LNCaP clone FGC (cell line): ENCODE measurements around the gene GYG2.
"Not testable (repeated sequence)": the region's sequence is repeated elsewhere in the genome, so short reads cannot be mapped to it uniquely, and the experiment has no call there.

Source experiments
- DNase-seq: peaks from one replicate; pipeline ENCODE4 v3.0.0-alpha.2; 2011; ENCODE audit warnings: low read depth
- H3K4me3 ChIP-seq: 2 replicates; pipeline ENCODE4 v1.5.1; 2011; ENCODE audit warnings: mild to moderate bottlenecking, low read depth, low read length, control low read depth
- TF ChIP-seq, protein P1 (sequence below): IDR thresholded peaks from 2 replicates; pipeline ENCODE4 v1.5.1; 2012; ENCODE audit warnings: mild to moderate bottlenecking; ENCODE audit not compliant: control insufficient read depth, insufficient read depth; ENCODE audit errors: extremely low read depth

Gene GYG2

DNA sequence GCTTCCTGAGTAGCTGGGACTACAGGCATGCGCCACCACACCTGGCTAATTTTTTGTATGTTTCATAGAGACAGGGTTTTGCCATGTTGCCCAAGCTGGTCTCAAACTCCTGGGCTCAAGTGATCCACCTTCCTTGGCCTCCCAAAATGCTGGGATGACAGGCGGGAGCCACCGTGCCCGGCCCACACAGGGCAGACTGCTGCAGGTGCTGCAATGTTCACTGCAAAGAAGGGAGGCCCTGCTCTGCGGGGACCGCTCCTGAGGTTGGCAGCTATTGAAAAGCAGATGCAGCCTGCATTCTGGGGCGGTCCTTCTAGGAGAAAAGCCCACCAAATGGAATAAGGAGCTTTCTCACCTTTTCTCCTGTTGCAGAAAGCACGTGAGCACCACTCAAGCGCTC lies 95.4 kb downstream of the GYG2 start:
- H3K4me3 ChIP-seq: no peak overlapping the region
- no peak for DNase-seq
- TF ChIP-seq, protein P1, sequence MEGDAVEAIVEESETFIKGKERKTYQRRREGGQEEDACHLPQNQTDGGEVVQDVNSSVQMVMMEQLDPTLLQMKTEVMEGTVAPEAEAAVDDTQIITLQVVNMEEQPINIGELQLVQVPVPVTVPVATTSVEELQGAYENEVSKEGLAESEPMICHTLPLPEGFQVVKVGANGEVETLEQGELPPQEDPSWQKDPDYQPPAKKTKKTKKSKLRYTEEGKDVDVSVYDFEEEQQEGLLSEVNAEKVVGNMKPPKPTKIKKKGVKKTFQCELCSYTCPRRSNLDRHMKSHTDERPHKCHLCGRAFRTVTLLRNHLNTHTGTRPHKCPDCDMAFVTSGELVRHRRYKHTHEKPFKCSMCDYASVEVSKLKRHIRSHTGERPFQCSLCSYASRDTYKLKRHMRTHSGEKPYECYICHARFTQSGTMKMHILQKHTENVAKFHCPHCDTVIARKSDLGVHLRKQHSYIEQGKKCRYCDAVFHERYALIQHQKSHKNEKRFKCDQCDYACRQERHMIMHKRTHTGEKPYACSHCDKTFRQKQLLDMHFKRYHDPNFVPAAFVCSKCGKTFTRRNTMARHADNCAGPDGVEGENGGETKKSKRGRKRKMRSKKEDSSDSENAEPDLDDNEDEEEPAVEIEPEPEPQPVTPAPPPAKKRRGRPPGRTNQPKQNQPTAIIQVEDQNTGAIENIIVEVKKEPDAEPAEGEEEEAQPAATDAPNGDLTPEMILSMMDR: no peak

DNA sequence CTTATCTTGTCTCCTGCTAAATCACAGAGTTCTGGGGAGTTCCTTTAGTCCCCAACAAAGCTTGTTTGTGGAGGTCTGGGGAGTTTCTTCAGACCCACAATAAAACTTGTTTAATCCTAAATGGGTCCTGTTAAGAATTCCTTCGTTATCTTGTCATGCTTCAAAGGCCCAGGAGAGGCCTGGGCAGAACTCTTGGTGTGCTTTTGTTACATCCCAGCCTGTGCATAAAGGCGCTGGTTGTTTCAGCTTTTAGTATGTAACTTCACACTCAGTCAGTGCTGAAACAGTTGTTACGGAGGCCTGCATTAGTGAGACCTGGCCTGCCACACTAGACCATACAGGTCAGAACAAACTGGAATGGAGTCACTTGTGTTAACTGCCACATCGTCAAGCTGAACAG lies 97.5 kb downstream of the GYG2 start:
- DNase-seq: not testable (repeated sequence)

DNA sequence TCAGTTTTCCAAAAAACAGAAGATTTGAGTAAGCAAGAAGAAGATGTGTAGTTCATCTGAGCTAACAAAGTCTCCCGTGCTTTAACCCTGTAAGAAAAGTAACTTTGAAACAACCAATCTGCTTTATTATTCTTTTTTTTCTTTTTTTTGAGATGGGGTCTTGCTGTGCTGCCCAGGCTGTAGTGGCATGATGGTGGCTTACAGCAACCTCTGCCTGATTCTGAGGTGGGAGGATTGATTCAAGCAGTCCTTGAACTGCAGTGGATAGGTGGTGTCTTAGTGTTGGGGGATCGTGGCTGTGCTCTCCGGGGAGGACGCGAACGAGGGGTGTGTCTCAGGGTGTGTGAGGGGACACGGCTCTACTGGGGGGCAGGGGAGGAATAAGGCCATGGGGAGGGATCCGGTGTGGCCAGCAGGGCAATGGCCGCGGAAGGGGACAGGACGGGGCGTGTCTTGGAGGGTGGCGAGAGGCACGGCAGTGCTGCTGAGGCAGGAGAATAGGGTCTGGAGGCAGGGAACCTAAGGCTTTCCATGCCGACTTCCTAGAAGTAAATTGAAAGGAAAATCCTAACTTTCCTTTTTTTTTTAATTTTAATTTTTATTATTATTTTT lies 98.0 kb downstream of the GYG2 start:
- TF ChIP-seq, protein P1: no peak
- no peak for DNase-seq
- no peak overlapping the region for H3K4me3 ChIP-seq

More for the DNA sequence above, 97.5 kb downstream of the GYG2 start:
- H3K4me3 ChIP-seq: not testable (repeated sequence)

DNA sequence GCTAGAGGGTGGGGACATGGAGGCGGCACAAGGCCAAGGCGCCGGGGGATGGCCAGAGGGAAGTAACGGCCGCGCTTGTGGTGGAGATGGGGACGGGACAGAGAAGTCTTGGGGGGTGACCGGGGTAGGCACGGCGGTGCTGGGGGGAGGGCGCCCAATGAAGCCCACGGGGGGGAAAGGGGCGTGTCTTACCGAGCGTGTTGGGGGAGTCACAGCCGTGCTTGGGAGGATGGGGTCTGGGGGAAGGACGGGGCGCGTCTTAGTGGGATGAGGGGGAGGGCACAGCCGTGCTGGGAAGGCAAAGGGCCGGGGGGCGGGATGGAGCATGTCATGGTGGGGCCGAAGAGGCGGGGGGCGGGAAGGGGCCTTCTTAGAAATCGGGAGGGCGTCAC lies 99.5 kb downstream of the GYG2 start:
- H3K4me3 ChIP-seq: no peak overlapping the region; the same call in 1 of the 2 replicates
- no peak for DNase-seq
- TF ChIP-seq, protein P1: no peak

DNA sequence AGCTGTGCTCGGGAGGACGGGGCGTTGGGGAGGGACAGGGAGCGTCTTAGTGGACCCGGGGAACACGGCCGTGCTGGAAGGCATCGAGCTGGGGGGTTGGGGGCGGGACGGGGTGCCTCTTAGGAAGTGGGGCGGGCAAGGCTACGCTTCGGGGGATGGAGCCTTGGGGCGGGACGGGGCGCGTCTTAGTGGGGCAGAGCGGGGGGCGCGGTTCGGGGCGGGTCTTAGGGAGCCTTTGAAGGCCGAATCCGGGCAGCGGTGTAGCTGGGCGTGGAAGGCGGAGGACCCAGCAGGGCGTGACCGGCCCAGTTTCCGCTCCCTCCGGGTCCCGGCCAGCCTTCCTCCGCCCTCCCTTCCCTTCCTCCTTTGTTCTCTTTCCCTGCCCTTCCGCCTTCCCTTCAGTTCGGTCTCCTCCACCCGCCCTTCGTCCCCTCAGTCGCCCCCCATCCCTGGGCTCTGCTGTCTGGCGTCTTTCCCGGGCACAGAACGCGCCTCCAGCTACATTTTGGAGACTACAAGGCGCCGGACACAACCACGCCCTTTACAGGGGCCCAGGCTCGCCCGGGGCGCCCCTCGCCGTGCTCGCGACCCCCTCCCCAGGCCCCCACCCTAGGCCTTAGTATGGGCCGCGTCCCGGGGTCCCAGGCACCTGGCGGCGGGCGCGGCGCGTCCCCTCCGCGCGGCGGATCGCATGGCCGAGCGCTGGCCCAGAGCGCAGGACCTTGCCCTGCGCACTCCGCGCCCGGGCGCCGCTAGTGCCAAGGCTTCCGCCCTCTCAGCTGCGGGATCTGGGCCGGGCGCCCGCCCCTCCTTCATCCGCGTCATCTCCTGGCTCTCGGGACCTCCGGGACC lies 100.1 kb downstream of the GYG2 start, which contains the start of gene ARSD:
TSS of gene ARSD (minus strand) at position 757 of the 852 bp plus-strand sequence. CDS start at position 693, 64 bp downstream.
- peak; percentile 26 for DNase-seq
- H3K4me3 ChIP-seq: peak within 1 kb of the TSS; percentile 63
- TF ChIP-seq, protein P1: no peak

DNA sequence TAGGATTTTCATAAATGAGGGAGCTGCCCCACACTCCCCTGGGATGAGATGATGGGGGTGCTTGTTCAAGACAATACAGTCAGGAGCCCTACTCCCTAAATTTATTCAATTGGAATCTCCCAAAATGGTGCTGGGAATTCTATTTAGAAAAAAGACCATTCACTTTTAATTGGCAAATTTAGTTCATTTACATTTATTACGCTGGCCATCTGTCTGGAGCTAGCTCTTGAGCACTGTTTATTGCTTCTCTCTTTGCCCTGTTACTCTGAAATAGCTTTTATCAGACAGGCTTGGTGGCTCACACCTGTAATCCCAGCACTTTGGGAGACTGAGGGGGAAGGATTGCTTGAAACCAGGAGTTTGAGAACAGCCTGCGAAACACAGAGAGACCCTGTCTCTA lies 102.4 kb downstream of the GYG2 start:
- TF ChIP-seq, protein P1: no peak
- no peak overlapping the region for H3K4me3 ChIP-seq
- DNase-seq: no peak

DNA sequence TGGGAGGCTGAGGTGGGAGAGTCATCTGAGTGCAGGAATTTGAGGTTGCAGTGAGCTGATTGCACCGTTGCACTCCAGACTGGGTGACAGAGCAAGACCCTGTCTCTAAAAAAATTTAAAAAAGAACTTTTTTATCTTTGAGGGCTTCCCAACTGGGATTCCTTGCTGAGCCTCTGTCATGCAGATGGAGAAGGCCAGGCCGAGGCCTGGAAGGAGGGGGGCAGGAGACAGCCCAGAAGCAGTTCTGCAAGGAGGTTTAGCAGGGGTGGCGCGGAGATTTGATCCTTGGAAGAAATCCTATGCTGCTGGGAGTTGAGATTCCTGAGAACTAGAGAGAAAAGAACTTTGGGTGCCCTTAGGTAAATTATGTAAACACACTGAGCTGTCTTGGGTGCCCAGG lies 102.9 kb downstream of the GYG2 start:
- H3K4me3 ChIP-seq: no peak overlapping the region
- TF ChIP-seq, protein P1: no peak
- DNase-seq: no peak
